AG04449 (cell line): ENCODE results near the gene VPS54.

ENCODE experiments used
- CTCF ChIA-PET: fragments of 350-600 bp; formaldehyde crosslinking; extraction: SDS; loops from one replicate; lab custom pipeline; 2021; ENCODE audit warnings: antibody characterized with exemption; lab: Yijun Ruan, JAX
- POLR2A ChIA-PET: fragments of 400-600, 350-600 bp; formaldehyde crosslinking; extraction: SDS; loops from one replicate; lab custom pipeline; 2020; ENCODE audit warnings: antibody characterized with exemption, inconsistent platforms; lab: Yijun Ruan, JAX
- DNase-seq: peaks from one replicate; pipeline ENCODE4 v3.0.0-alpha.2; 2010; ENCODE audit warnings: low read depth, low spot score
- H3K4me3 ChIP-seq: 2 replicates; pipeline ENCODE4 v1.5.1; 2011; ENCODE audit warnings: low read depth, mild to moderate bottlenecking, control low read depth, low read length
- CTCF ChIP-seq: IDR thresholded peaks from one replicate; pipeline ENCODE4 v1.5.1; 2011; ENCODE audit warnings: mild to moderate bottlenecking, moderate library complexity, low read length, control low read depth, inconsistent platforms; ENCODE audit not compliant: insufficient read depth; ENCODE audit errors: missing control alignments

The VPS54 gene

GRCh38 chr2:63899639-63900038 lies 119.6 kb downstream of the VPS54 start:
- ChIA-PET CTCF (interaction anchor here (1.1 to 2.8 kb wide), 5 partner anchors 10 to 207 kb away, joined by 3 to 8 read pairs (median 4); no protein-coding TSS in a partner anchor), POLR2A (no interaction called here)
- TF ChIP-seq CTCF = no peak
- DNase-seq = no peak
- no peak overlapping the region for H3K4me3 ChIP-seq

- DNase-seq = no peak
- CTCF ChIA-PET = interaction anchor here (1.0 to 2.8 kb wide), 4 partner anchors 8 to 200 kb away, joined by 3 to 8 read pairs (median 3); no protein-coding TSS in a partner anchor
- POLR2A ChIA-PET = no interaction called here
- no peak overlapping the region for H3K4me3 ChIP-seq
- no peak for TF ChIP-seq CTCF
Measured at GRCh38 chr2:63898839-63899238, 120.4 kb downstream of the VPS54 start.

DNA sequence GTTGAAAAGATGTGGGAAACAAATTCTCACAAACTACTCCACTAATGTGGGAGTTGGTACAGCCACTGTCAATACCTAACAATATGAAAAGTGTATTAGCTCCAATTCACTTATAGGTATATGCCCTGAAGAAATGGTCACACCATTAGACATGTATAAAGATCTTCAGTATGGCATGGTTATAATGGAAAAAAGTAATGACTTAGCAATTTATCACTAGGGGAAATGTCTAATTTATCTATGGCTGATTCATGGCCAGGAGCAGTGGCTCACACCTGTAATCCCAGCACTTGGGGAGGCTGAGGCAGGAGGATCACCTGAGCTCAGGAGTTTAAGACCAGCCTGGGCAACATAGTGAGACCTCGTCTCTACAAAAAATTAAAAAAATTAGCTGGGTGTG lies 125.1 kb downstream of the VPS54 start:
- ChIA-PET CTCF (interaction anchor here (1.9 kb wide), 1 partner anchor 202 kb away, joined by 8 read pairs; no protein-coding TSS in a partner anchor), POLR2A (no interaction called here)
- no peak for DNase-seq
- TF ChIP-seq CTCF = no peak
- no peak overlapping the region for H3K4me3 ChIP-seq

DNA sequence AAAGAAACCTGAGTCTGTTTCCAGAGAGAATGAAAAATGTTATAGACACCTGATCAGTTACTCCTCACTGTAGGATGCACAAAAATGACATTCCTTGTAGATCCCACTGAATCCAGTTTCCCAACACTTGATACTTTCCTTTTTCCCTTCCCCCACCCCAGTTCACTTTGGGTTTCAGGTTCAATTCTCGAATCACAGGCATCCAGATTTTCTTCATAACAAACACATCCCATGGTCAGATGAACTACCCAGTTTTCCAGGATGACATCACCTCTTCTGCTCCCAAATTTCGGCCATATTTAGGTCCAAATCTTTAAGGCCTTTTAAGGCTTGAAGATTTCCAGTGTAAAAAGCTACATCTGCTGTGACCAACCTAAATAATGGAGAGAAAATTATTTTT lies 126.1 kb downstream of the VPS54 start:
- no peak overlapping the region for H3K4me3 ChIP-seq
- POLR2A ChIA-PET = no interaction called here

GRCh38 chr2:63891488-63892030 lies 127.7 kb downstream of the VPS54 start:
- DNase-seq = no peak
- CTCF ChIA-PET = interaction anchor here (0.9 to 1.8 kb wide), 5 partner anchors 8 to 200 kb away, joined by 3 to 8 read pairs (median 4); no protein-coding TSS in a partner anchor
- POLR2A ChIA-PET = no interaction called here
- no peak overlapping the region for H3K4me3 ChIP-seq
- no peak for TF ChIP-seq CTCF

More for the DNA sequence above, 126.1 kb downstream of the VPS54 start:
- CTCF ChIA-PET = interaction anchor here (1.1 to 1.8 kb wide), 3 partner anchors 24 to 201 kb away, joined by 3 to 8 read pairs (median 4); no protein-coding TSS in a partner anchor
- DNase-seq = no peak
- TF ChIP-seq CTCF = no peak

GRCh38 chr2:63890678-63891077 lies 128.6 kb downstream of the VPS54 start:
- POLR2A ChIA-PET = no interaction called here
- TF ChIP-seq CTCF = no peak
- no peak for DNase-seq
- CTCF ChIA-PET = interaction anchor here (0.9 to 1.9 kb wide), 8 partner anchors 8 to 199 kb away, joined by 3 to 8 read pairs (median 4); no protein-coding TSS in a partner anchor
- no peak overlapping the region for H3K4me3 ChIP-seq
